ENCODE results near the gene HAP1. TPM values are rescaled to one million over a fixed set of nuclear protein-coding genes. Genes with fewer than 3 reads are reported as not detected.

The HAP1 gene
- total RNA-seq, 1 experiment from 2014 or later = 2.5 TPM

GRCh38 chr17:41722231-41722630 lies 12.2 kb downstream of the HAP1 start:
- TF ChIP-seq CTCF (conservative IDR thresholded peaks at IDR 0.05) = no peak
- no peak overlapping the region for H3K4ac ChIP-seq (ENCODE audit: low read depth, low read length)
- H3K4me2 ChIP-seq (ENCODE audit: insufficient read depth, insufficient read length, low read length) = no peak overlapping the region
- no peaks in the 10 kb centered on the region for H3K79me2 ChIP-seq (ENCODE audit: insufficient read depth, low read length)
- Mint-ChIP-seq H3K27me3 (ENCODE audit: low read depth) (peaks cover 23% of the 10 kb centered on the region), H3K4me3 (no peak overlapping the region), H3K36me3 (ENCODE audit: insufficient read depth in 1 of 3, low read depth in 3 of 3) (no peaks in the 10 kb centered on the region; a peak in 2 of 7 replicates), H3K9me3 (peaks cover 0 to 2% of the 10 kb centered on the region in 2 experiments; a peak in 1 of 5 replicates), H3K27ac (no peak overlapping the region), H3K4me1 (peaks cover 10 to 13% of the 10 kb centered on the region in 2 experiments)
- H3K56ac ChIP-seq (ENCODE audit: insufficient read length, low read depth, low read length) = no peak overlapping the region
- no peak overlapping the region for H4K5ac ChIP-seq (ENCODE audit: insufficient read length, low read depth, low read length)
- no peak overlapping the region for H3T11ph ChIP-seq (ENCODE audit: low read length)
- H2AK5ac ChIP-seq (ENCODE audit: insufficient read length, low read length) = no peak overlapping the region
- H3K18ac ChIP-seq (ENCODE audit: insufficient read length, low read depth, low read length) = no peak overlapping the region
- no peak overlapping the region for H4K8ac ChIP-seq (replicated peaks; ENCODE audit: insufficient read length, low read depth, low read length)
- H2BK15ac ChIP-seq (ENCODE audit: low read depth, low read length) = no peak overlapping the region
- H2BK120ac ChIP-seq (ENCODE audit: low read depth, low read length, poor library complexity, severe bottlenecking) = no peak overlapping the region
- H4K91ac ChIP-seq (ENCODE audit: insufficient read length, low read depth, low read length) = no peak overlapping the region
- H3K27me3 ChIP-seq (ENCODE audit: insufficient read depth, low read length) = no peaks in the 10 kb centered on the region
- H2BK12ac ChIP-seq (ENCODE audit: insufficient read length, low read depth, low read length) = no peak overlapping the region
- no peaks in the 10 kb centered on the region for H3K23me2 ChIP-seq (ENCODE audit: insufficient read length, low read depth, low read length, poor library complexity, severe bottlenecking)
- H3K23ac ChIP-seq (ENCODE audit: insufficient read length, low read depth, low read length) = no peak overlapping the region
- no peak overlapping the region for H3K14ac ChIP-seq (ENCODE audit: insufficient read depth, low read length)
- no peak overlapping the region for H2BK5ac ChIP-seq (ENCODE audit: insufficient read length, low read length)
- peaks cover 2% of the 10 kb centered on the region for H4K20me1 ChIP-seq (ENCODE audit: control insufficient read depth, insufficient read depth, insufficient read length)
- H3K27ac ChIP-seq (ENCODE audit: insufficient read length, low read depth, low read length) = no peak overlapping the region
- no CpG with 5 or more reads among the region's 7 CpGs for WGBS (ENCODE audit: extremely low coverage, insufficient read length, low lambda C conversion rate)
- no peak overlapping the region for H2AFZ ChIP-seq (ENCODE audit: low read length)
- H3K9me3 ChIP-seq (ENCODE audit: control insufficient read depth, low read depth, low read length) = no peaks in the 10 kb centered on the region
- no peak for DNase-seq
- H3K79me1 ChIP-seq (ENCODE audit: insufficient read depth, low read depth, low read length, poor library complexity, severe bottlenecking) = no peaks in the 10 kb centered on the region
- no peak overlapping the region for H3K9ac ChIP-seq (ENCODE audit: extremely low read depth, insufficient read length, low read length)
- no peaks in the 10 kb centered on the region for H3K4me1 ChIP-seq (ENCODE audit: insufficient read depth, low read length)
- H2BK20ac ChIP-seq (ENCODE audit: low read depth, low read length, poor library complexity, severe bottlenecking) = no peak overlapping the region
